ENCODE data around the gene SLC26A1.

- TF ChIP-seq CTCF (conservative IDR thresholded peaks at IDR 0.05) (no peak), ZFX (IDR thresholded peaks at IDR 0.05) (no peak)
Measured at GRCh38 chr4:947491-947971, 45.7 kb downstream of the SLC26A1 start.

All from C4-2B (cell line).